Natural killer cell (primary cell): ENCODE measurements around the gene COL6A5. TPM values are rescaled to one million over a fixed set of nuclear protein-coding genes. Genes with fewer than 3 reads are reported as not detected.
"Not testable (repeated sequence)": the region's sequence is repeated elsewhere in the genome, so short reads cannot be mapped to it uniquely, and the experiment has no call there.

Experiments
- ATAC-seq, 3 donors: fragments of 150-1000 bp in 2 of 3; fragments of 200-7000 bp in 1 of 3; cut with Tn5 transposase; 1 replicate in 1 of 3; 2 replicates in 2 of 3; pipeline ENCODE4 v1.10.0; 2021; ENCODE audit warnings: mild to moderate bottlenecking in 2 of 3, moderate library complexity in 2 of 3
- DNase-seq, 2 donors: peaks; one replicate each; pipeline versions ENCODE4 v3.0.0 to v3.0.0-alpha.2; 2013 to 2021; ENCODE audit warnings: mixed read lengths in 1 of 2
- H3K27ac ChIP-seq: one replicate; pipeline ENCODE4 v1.5.1; 2013; ENCODE audit warnings: mild to moderate bottlenecking, low read length
- H3K27me3 ChIP-seq: one replicate; pipeline ENCODE4 v1.6.1; 2013; ENCODE audit warnings: low read length; ENCODE audit not compliant: control insufficient read depth, insufficient read depth
- H3K36me3 ChIP-seq: one replicate; pipeline ENCODE4 v1.6.1; 2013; ENCODE audit warnings: low read length; ENCODE audit not compliant: control insufficient read depth, insufficient read depth
- H3K4me1 ChIP-seq: one replicate; pipeline ENCODE4 v1.6.1; 2013; ENCODE audit warnings: low read length; ENCODE audit not compliant: control insufficient read depth, insufficient read depth
- H3K4me3 ChIP-seq: one replicate; pipeline ENCODE4 v1.5.1; 2013; ENCODE audit warnings: low read length
- H3K9me3 ChIP-seq: one replicate; pipeline ENCODE4 v1.6.1; 2013; ENCODE audit warnings: low read length; ENCODE audit not compliant: control insufficient read depth, insufficient read depth
- H3K27ac Mint-ChIP-seq, 2 donors: one replicate each; pipeline ENCODE4 v1.8.0; 2022; ENCODE audit warnings: mild to moderate bottlenecking in 2 of 2, mixed read lengths in 2 of 2, moderate library complexity in 1 of 2
- H3K27me3 Mint-ChIP-seq, 2 donors: one replicate each; pipeline ENCODE4 v1.8.0; 2022; ENCODE audit warnings: low read depth in 2 of 2, mixed read lengths in 2 of 2
- H3K36me3 Mint-ChIP-seq: one replicate; pipeline ENCODE4 v1.8.0; 2022; ENCODE audit warnings: mixed read lengths
- H3K4me1 Mint-ChIP-seq, 2 donors: one replicate each; pipeline ENCODE4 v1.8.0; 2022; ENCODE audit warnings: mixed read lengths in 2 of 2
- H3K4me3 Mint-ChIP-seq: one replicate; pipeline ENCODE4 v1.8.0; 2022; ENCODE audit warnings: mild to moderate bottlenecking, moderate library complexity, mixed read lengths
- H3K9me3 Mint-ChIP-seq, 2 donors: one replicate each; pipeline ENCODE4 v1.8.0; 2022; ENCODE audit warnings: mixed read lengths in 2 of 2
- CTCF ChIP-seq: fragments of 200-600 bp; IDR thresholded peaks from one replicate; pipeline ENCODE4 v1.8.0; 2022; ENCODE audit warnings: antibody characterized with exemption
- WGBS: methylation state at CpG from one replicate; pipeline ENCODE4 v1.1.7; 2013; ENCODE audit warnings: missing lambda C conversion rate; ENCODE audit not compliant: insufficient coverage; 5-methylcytosine and 5-hydroxymethylcytosine counted together
- intact Hi-C: fragments of 100-400 bp; cut with micrococcal nuclease; formaldehyde crosslinking; loops from one replicate; pipeline ENCODE4 v1.14.2; 2022
- total RNA-seq, 4 donors: library from RNA; stranded (reverse); fragments of 120-200 nt in 1 of 4; gene quantifications; one replicate each; pipeline versions ENCODE4 v1.2.3 to v1.2.4, GENCODE V29; 2013 to 2022

Gene COL6A5
- total RNA-seq, 3 donors from 2014 or later (not counting 1 experiment from before 2014, with no cell fraction given) = not detected

- Histone ChIP-seq H3K4me1 (no peaks in the 10 kb centered on the region), H3K27ac (no peak overlapping the region), H3K36me3 (no peaks in the 10 kb centered on the region), H3K9me3 (no peaks in the 10 kb centered on the region), H3K4me3 (no peak overlapping the region), H3K27me3 (no peaks in the 10 kb centered on the region)
- intact Hi-C loops = no loop called here
- peaks cover 4 to 12% of the 10 kb centered on the region in 2 donors for H3K9me3 Mint-ChIP-seq
- H3K27ac Mint-ChIP-seq = no peak overlapping the region
- 83% methylated on average over 1 of the region's 1 CpG for WGBS
- DNase-seq (no peak), ATAC-seq (no peak)
- H3K27me3 Mint-ChIP-seq = no peaks in the 10 kb centered on the region
- no peaks in the 10 kb centered on the region for H3K4me1 Mint-ChIP-seq
- no peaks in the 10 kb centered on the region for H3K36me3 Mint-ChIP-seq
- no peak overlapping the region for H3K4me3 Mint-ChIP-seq
- TF ChIP-seq CTCF = no peak
Observed at GRCh38 chr3:130433306-130433705, 87.8 kb downstream of the COL6A5 start.

- Histone ChIP-seq H3K4me1 (no peaks in the 10 kb centered on the region), H3K27me3 (no peaks in the 10 kb centered on the region), H3K27ac (no peak overlapping the region), H3K36me3 (no peaks in the 10 kb centered on the region), H3K4me3 (no peak overlapping the region), H3K9me3 (no peaks in the 10 kb centered on the region)
- no peaks in the 10 kb centered on the region for H3K27me3 Mint-ChIP-seq
- intact Hi-C loops = no loop called here
- TF ChIP-seq CTCF = no peak
- H3K9me3 Mint-ChIP-seq = peaks cover 5 to 7% of the 10 kb centered on the region in 2 donors
- no peak overlapping the region for H3K4me3 Mint-ChIP-seq
- no peaks in the 10 kb centered on the region for H3K4me1 Mint-ChIP-seq
- ATAC-seq (no peak), DNase-seq (no peak)
- WGBS = no CpG with 5 or more reads among the region's 1 CpG
- H3K36me3 Mint-ChIP-seq = no peaks in the 10 kb centered on the region
- H3K27ac Mint-ChIP-seq = no peak overlapping the region
Observed at GRCh38 chr3:130442284-130442683, 96.8 kb downstream of the COL6A5 start.

- ATAC-seq, H3K27me3 Mint-ChIP-seq, H3K4me3 Mint-ChIP-seq, intact Hi-C loops, H3K9me3 ChIP-seq, H3K27ac ChIP-seq, H3K36me3 Mint-ChIP-seq, H3K4me3 ChIP-seq, H3K36me3 ChIP-seq, H3K27ac Mint-ChIP-seq, H3K27me3 ChIP-seq, H3K4me1 ChIP-seq, H3K4me1 Mint-ChIP-seq, DNase-seq, H3K9me3 Mint-ChIP-seq: not testable (repeated sequence)
- 90% methylated on average over 6 of the region's 6 CpGs for WGBS
Observed at GRCh38 chr3:130446840-130447239, 101.4 kb downstream of the COL6A5 start.

GRCh38 chr3:130448155-130448554, 102.7 kb downstream of the COL6A5 start:
- H3K4me1 ChIP-seq, H3K4me3 Mint-ChIP-seq, H3K36me3 Mint-ChIP-seq, H3K4me3 ChIP-seq, H3K36me3 ChIP-seq, H3K9me3 Mint-ChIP-seq, H3K27ac Mint-ChIP-seq, intact Hi-C loops, H3K27me3 ChIP-seq, ATAC-seq, H3K4me1 Mint-ChIP-seq, H3K9me3 ChIP-seq, DNase-seq, H3K27ac ChIP-seq, H3K27me3 Mint-ChIP-seq: not testable (repeated sequence)
- 52% methylated on average over 4 of the region's 8 CpGs for WGBS

- no peak overlapping the region for H3K4me3 Mint-ChIP-seq
- H3K27ac Mint-ChIP-seq = no peak overlapping the region
- H3K4me1 ChIP-seq = no peaks in the 10 kb centered on the region
- DNase-seq (no peak), ATAC-seq (no peak)
- no peak overlapping the region for H3K4me3 ChIP-seq
- no peaks in the 10 kb centered on the region for H3K9me3 ChIP-seq
- no peaks in the 10 kb centered on the region for H3K27me3 ChIP-seq
- no peaks in the 10 kb centered on the region for H3K36me3 ChIP-seq
- TF ChIP-seq CTCF = no peak
- H3K4me1 Mint-ChIP-seq = no peaks in the 10 kb centered on the region
- peaks cover under 1 to 2% of the 10 kb centered on the region in 2 donors for H3K9me3 Mint-ChIP-seq
- H3K27me3 Mint-ChIP-seq = peaks cover 0 to 2% of the 10 kb centered on the region in 2 donors
- no peak overlapping the region for H3K27ac ChIP-seq
- intact Hi-C loops = no loop called here
- no CpG with 5 or more reads among the region's 1 CpG for WGBS
- H3K36me3 Mint-ChIP-seq = no peaks in the 10 kb centered on the region
Observed at GRCh38 chr3:130456540-130456939, 111.1 kb downstream of the COL6A5 start.
